H1 (cell line): Measurements from ENCODE around the gene TRIM27. TPM values are rescaled to one million over a fixed set of nuclear protein-coding genes. Genes with fewer than 3 reads are reported as not detected.

Source experiments
- CHD7 ChIP-seq: fragments of 300-600 bp; sonication (generic); IDR thresholded peaks from 2 replicates; pipeline ENCODE4 v1.7.1; 2012; ENCODE audit warnings: low read length, moderate library complexity, mild to moderate bottlenecking, inconsistent platforms; ENCODE audit not compliant: insufficient replicate concordance
- NRF1 ChIP-seq: IDR thresholded peaks from 2 replicates; pipeline ENCODE4 v1.6.1; 2011; ENCODE audit warnings: mild to moderate bottlenecking, low read depth, low read length, improper control_type of control experiment
- polyA plus RNA-seq, 7 experiments: library from polyadenylated mRNA; depleted of rRNA in 3 of 7; stranded (reverse) in 5 of 7; unstranded in 2 of 7; fragments of >200 nt in 5 of 7; fragments of 200-250 nt in 2 of 7; gene quantifications; 1 replicate in 5 of 7; 2 replicates in 1 of 7; 4 replicates in 1 of 7; pipeline versions ENCODE4 v1.2.1 to v1.2.3, GENCODE V29; 2011 to 2013; ENCODE audit warnings: missing spikeins in 2 of 7, mixed read lengths in 2 of 7
- total RNA-seq: library from RNA; stranded (reverse); fragmentation: NEBNext Ultra II Directional; extraction: Animal tissue kit (Norgen Biotek cat#: 25700); gene quantifications from 2 replicates; pipeline ENCODE4 v1.2.1, GENCODE V29; 2021

The TRIM27 gene
- total and polyA plus RNA-seq, 2 of the 8 experiments (the other 6 are each of a cell fraction or from before 2014, with no cell fraction given): 76.4 to 85.9 TPM

- TF ChIP-seq NRF1: no peak
- TF ChIP-seq CHD7: no peak
Measured at GRCh38 chr6:28922821-28923317, 916 bp downstream of the TRIM27 start (continued).
